IMR-90 (cell line): Measurements from ENCODE around the gene HS6ST2.

ENCODE experiments used
- BHLHE40 ChIP-seq: fragments of 150-350 bp; IDR thresholded peaks from 2 replicates; pipeline ENCODE4 v1.6.1; 2016; ENCODE audit warnings: mild to moderate bottlenecking, low read depth, low read length
- CEBPB ChIP-seq: IDR thresholded peaks from 2 replicates; pipeline ENCODE4 v1.6.1; 2012; ENCODE audit warnings: low read depth, low read length, improper control_type of control experiment
- CTCF ChIP-seq: conservative IDR thresholded peaks from 2 replicates; pipeline ENCODE4 v1.5.1; 2012; ENCODE audit warnings: mild to moderate bottlenecking, low read depth, low read length, improper control_type of control experiment
- FOS ChIP-seq: fragments of 150-350 bp; IDR thresholded peaks from 2 replicates; pipeline ENCODE4 v1.6.1; 2016; ENCODE audit warnings: low read depth, low read length
- MAZ ChIP-seq: IDR thresholded peaks from 2 replicates; pipeline ENCODE4 v1.6.1; 2012; ENCODE audit warnings: low read depth, mild to moderate bottlenecking, low read length, improper control_type of control experiment, moderate library complexity, borderline replicate concordance
- MXI1 ChIP-seq: IDR thresholded peaks from 2 replicates; pipeline ENCODE4 v1.6.1; 2012; ENCODE audit warnings: low read depth, mild to moderate bottlenecking, low read length, moderate library complexity, borderline replicate concordance
- POLR2A ChIP-seq: IDR thresholded peaks from 2 replicates; pipeline ENCODE4 v1.6.1; 2012; ENCODE audit warnings: mild to moderate bottlenecking, low read depth, low read length
- RAD21 ChIP-seq: IDR thresholded peaks from 2 replicates; pipeline ENCODE4 v1.6.1; 2012; ENCODE audit warnings: low read length, improper control_type of control experiment
- RFX5 ChIP-seq: IDR thresholded peaks from 2 replicates; pipeline ENCODE4 v1.8.0; 2012; ENCODE audit warnings: low read depth, mild to moderate bottlenecking, low read length, moderate library complexity
- SMC3 ChIP-seq: fragments of 150-350 bp; IDR thresholded peaks from 2 replicates; pipeline ENCODE4 v1.6.1; 2016; ENCODE audit warnings: low read depth, mild to moderate bottlenecking, antibody characterized with exemption, low read length, moderate library complexity

- TF ChIP-seq CTCF (no peak), MAZ (no peak), POLR2A (no peak), SMC3 (no peak), CEBPB (no peak), MXI1 (no peak), FOS (no peak), RAD21 (no peak), BHLHE40 (no peak), RFX5 (no peak)
Observed at GRCh38 chrX:132986556-132986955, 28.1 kb upstream of the HS6ST2 start.
